Upper lobe of right lung (tissue), 1 donor: ENCODE results near the gene AGPAT3. TPM values are rescaled to one million over a fixed set of nuclear protein-coding genes. Genes with fewer than 3 reads are reported as not detected.

Experiments used
- ATAC-seq: fragments of 200-7000 bp; cut with Tn5 transposase; one replicate; pipeline ENCODE4 v1.9.1; 2020; ENCODE audit warnings: mild to moderate bottlenecking, moderate library complexity
- DNase-seq: peaks from one replicate; pipeline ENCODE4 v3.0.0-alpha.2; 2020
- H3K27ac ChIP-seq: fragments of 200-600 bp; one replicate; pipeline ENCODE4 v1.8.0; 2022
- H3K27me3 ChIP-seq: fragments of 200-600 bp; one replicate; pipeline ENCODE4 v1.8.0; 2022; ENCODE audit warnings: mild to moderate bottlenecking
- H3K36me3 ChIP-seq: fragments of 200-600 bp; one replicate; pipeline ENCODE4 v1.8.0; 2022
- H3K4me1 ChIP-seq: fragments of 200-600 bp; one replicate; pipeline ENCODE4 v1.8.0; 2022
- H3K4me3 ChIP-seq: fragments of 200-600 bp; one replicate; pipeline ENCODE4 v1.8.0; 2022; ENCODE audit warnings: mild to moderate bottlenecking
- H3K9me3 ChIP-seq: fragments of 200-600 bp; one replicate; pipeline ENCODE4 v1.8.0; 2022
- CTCF ChIP-seq: fragments of 200-600 bp; IDR thresholded peaks from one replicate; pipeline ENCODE4 v1.8.0; 2022; ENCODE audit warnings: antibody characterized with exemption
- intact Hi-C: fragments of 100-400 bp; cut with DNase I; formaldehyde crosslinking; loops from one replicate; pipeline ENCODE4 v1.11.0; 2022
- total RNA-seq: library from RNA; stranded (reverse); fragmentation: NEBNext Ultra II Directional; extraction: Animal tissue kit (Norgen Biotek cat#: 25700); gene quantifications from one replicate; pipeline ENCODE4 v1.2.1, GENCODE V29; 2021
- donor health status: DM: no; HTN: yes; CAD: no; lungs with severe emphysema.

The AGPAT3 gene
- total RNA-seq, 1 donor from 2014 or later = 86.0 TPM

- H3K36me3 ChIP-seq = no peaks in the 10 kb centered on the region
- no peak for TF ChIP-seq CTCF
- peaks cover 6% of the 10 kb centered on the region for H3K4me1 ChIP-seq
- no peaks in the 10 kb centered on the region for H3K27me3 ChIP-seq
- no peak for DNase-seq
- no peaks in the 10 kb centered on the region for H3K9me3 ChIP-seq
- no peak overlapping the region for H3K27ac ChIP-seq
- no peak overlapping the region for H3K4me3 ChIP-seq
- no peak for ATAC-seq
- intact Hi-C loops = no loop called here
These were observed 17.7 kb upstream of the AGPAT3 start for GRCh38 chr21:43847301-43847700.

GRCh38 chr21:43848771-43849170 is 16.3 kb upstream of the AGPAT3 start:
- Histone ChIP-seq H3K4me1 (no peaks in the 10 kb centered on the region), H3K27ac (no peak overlapping the region), H3K27me3 (no peaks in the 10 kb centered on the region), H3K4me3 (no peak overlapping the region), H3K36me3 (no peaks in the 10 kb centered on the region), H3K9me3 (no peaks in the 10 kb centered on the region)
- DNase-seq = no peak
- TF ChIP-seq CTCF = no peak
- no peak for ATAC-seq
- intact Hi-C loops = no loop called here

GRCh38 chr21:43849532-43850299 is 15.3 kb upstream of the AGPAT3 start:
- intact Hi-C loops = no loop called here

GRCh38 chr21:43850728-43851295 is 14.2 kb upstream of the AGPAT3 start:
- Histone ChIP-seq H3K4me3 (no peak overlapping the region), H3K27me3 (no peaks in the 10 kb centered on the region), H3K36me3 (no peaks in the 10 kb centered on the region), H3K4me1 (no peaks in the 10 kb centered on the region), H3K27ac (no peak overlapping the region), H3K9me3 (no peaks in the 10 kb centered on the region)
- intact Hi-C loops = no loop called here
- DNase-seq = no peak
- no peak for ATAC-seq
- TF ChIP-seq CTCF = no peak

More at GRCh38 chr21:43849532-43850299, 15.3 kb upstream of the AGPAT3 start:
- H3K9me3 ChIP-seq = no peaks in the 10 kb centered on the region
- no peaks in the 10 kb centered on the region for H3K4me1 ChIP-seq
- no peaks in the 10 kb centered on the region for H3K36me3 ChIP-seq
- DNase-seq (no peak), ATAC-seq (peak; percentile 56)
- no peak overlapping the region for H3K27ac ChIP-seq
- no peak overlapping the region for H3K4me3 ChIP-seq
- TF ChIP-seq CTCF = no peak
- no peaks in the 10 kb centered on the region for H3K27me3 ChIP-seq

- intact Hi-C loops = no loop called here
- Histone ChIP-seq H3K27me3 (no peaks in the 10 kb centered on the region), H3K4me1 (no peaks in the 10 kb centered on the region), H3K4me3 (no peak overlapping the region), H3K27ac (no peak overlapping the region), H3K9me3 (no peaks in the 10 kb centered on the region), H3K36me3 (no peaks in the 10 kb centered on the region)
- no peak for ATAC-seq
- TF ChIP-seq CTCF = no peak
- DNase-seq = no peak
These were observed 13.4 kb upstream of the AGPAT3 start for GRCh38 chr21:43851593-43851992.
